Mesendoderm (in vitro differentiated cells): ENCODE results near the gene DHX35.

Experiments used
- DNase-seq: peaks from one replicate; pipeline ENCODE4 v3.0.0; 2013
- H2AK5ac ChIP-seq: 2 replicates; pipeline ENCODE4 v1.6.1; 2013; ENCODE audit warnings: low read length, inconsistent platforms
- H2BK120ac ChIP-seq: 2 replicates; pipeline ENCODE4 v1.6.1; 2013; ENCODE audit warnings: low read depth, mild to moderate bottlenecking, low read length, moderate library complexity, mixed read lengths
- H2BK15ac ChIP-seq: replicated peaks from 2 replicates; pipeline ENCODE4 v1.6.1; 2013; ENCODE audit warnings: low read depth, mild to moderate bottlenecking, moderate library complexity
- H2BK5ac ChIP-seq: 2 replicates; pipeline ENCODE4 v1.6.1; 2013; ENCODE audit warnings: low read length, inconsistent platforms
- H3K18ac ChIP-seq: 2 replicates; pipeline ENCODE4 v1.6.1; 2013; ENCODE audit warnings: mild to moderate bottlenecking, low read length, mixed read lengths
- H3K23ac ChIP-seq: one replicate; pipeline ENCODE4 v1.6.1; 2013; ENCODE audit warnings: low read length
- H3K27ac ChIP-seq: 2 replicates; pipeline ENCODE4 v1.5.1; 2013; ENCODE audit warnings: low read depth, mild to moderate bottlenecking, inconsistent platforms, low read length, moderate library complexity
- H3K27me3 ChIP-seq: 2 replicates; pipeline ENCODE4 v1.6.1; 2013; ENCODE audit warnings: low read length, control low read depth, mild to moderate bottlenecking, inconsistent platforms; ENCODE audit not compliant: insufficient read depth, poor library complexity
- H3K36me3 ChIP-seq: 2 replicates; pipeline ENCODE4 v1.6.1; 2013; ENCODE audit warnings: low read length, inconsistent platforms; ENCODE audit not compliant: control insufficient read depth, insufficient read depth
- H3K4ac ChIP-seq: one replicate; pipeline ENCODE4 v1.6.1; 2013; ENCODE audit warnings: low read depth, mild to moderate bottlenecking, low read length, moderate library complexity
- H3K4me1 ChIP-seq: 2 replicates; pipeline ENCODE4 v1.6.1; 2013; ENCODE audit warnings: low read depth, low read length, inconsistent platforms; ENCODE audit not compliant: control insufficient read depth
- H3K4me2 ChIP-seq: 2 replicates; pipeline ENCODE4 v1.6.1; 2013; ENCODE audit warnings: low read length
- H3K4me3 ChIP-seq: 2 replicates; pipeline ENCODE4 v1.5.1; 2013; ENCODE audit warnings: mild to moderate bottlenecking, low read length
- H3K56ac ChIP-seq: one replicate; pipeline ENCODE4 v1.6.1; 2013; ENCODE audit warnings: low read length
- H3K79me1 ChIP-seq: 2 replicates; pipeline ENCODE4 v1.6.1; 2013; ENCODE audit warnings: low read length, inconsistent platforms
- H3K79me2 ChIP-seq: 2 replicates; pipeline ENCODE4 v1.6.1; 2013; ENCODE audit warnings: mild to moderate bottlenecking, low read length; ENCODE audit not compliant: control insufficient read depth, insufficient read depth
- H3K9ac ChIP-seq: 2 replicates; pipeline ENCODE4 v1.6.1; 2013; ENCODE audit warnings: low read length, inconsistent platforms
- H4K5ac ChIP-seq: one replicate; pipeline ENCODE4 v1.6.1; 2013; ENCODE audit warnings: low read length
- H4K8ac ChIP-seq: one replicate; pipeline ENCODE4 v1.6.1; 2013; ENCODE audit warnings: low read depth, mild to moderate bottlenecking, control low read depth, low read length, moderate library complexity
- WGBS: extraction: QIAGEN DNeasy Blood & Tissue Kit; methylation state at CpG from one replicate; pipeline ENCODE4 v1.1.7; 2013; ENCODE audit warnings: low lambda C conversion rate, missing lambda C conversion rate; ENCODE audit not compliant: insufficient coverage; ENCODE audit errors: extremely low coverage; 5-methylcytosine and 5-hydroxymethylcytosine counted together

The DHX35 gene

GRCh38 chr20:38927902-38928578, 34.1 kb upstream of the DHX35 start:
- peak overlapping the region; percentile 28 for H3K4me2 ChIP-seq
- H3K79me2 ChIP-seq = peaks cover 62% of the 10 kb centered on the region
- H4K5ac ChIP-seq = no peak overlapping the region
- no peak overlapping the region for H2AK5ac ChIP-seq
- no peak overlapping the region for H2BK15ac ChIP-seq
- H3K27me3 ChIP-seq = no peaks in the 10 kb centered on the region
- peaks cover 24% of the 10 kb centered on the region for H3K79me1 ChIP-seq
- peak overlapping the region; percentile 49 for H3K56ac ChIP-seq
- no peak overlapping the region for H3K18ac ChIP-seq
- peak overlapping the region; percentile 60 for H3K9ac ChIP-seq
- H3K27ac ChIP-seq = no peak overlapping the region
- H3K4me3 ChIP-seq = peak overlapping the region; percentile 17
- no peak for DNase-seq
- peaks cover 3% of the 10 kb centered on the region for H3K36me3 ChIP-seq
- H4K8ac ChIP-seq = no peak overlapping the region
- H2BK5ac ChIP-seq = no peak overlapping the region
- H3K4me1 ChIP-seq = peaks cover 8% of the 10 kb centered on the region
- no CpG with 5 or more reads among the region's 5 CpGs for WGBS
- no peak overlapping the region for H3K23ac ChIP-seq
- H3K4ac ChIP-seq = no peak overlapping the region
- H2BK120ac ChIP-seq = no peak overlapping the region

- Histone ChIP-seq H2AK5ac (no peak overlapping the region), H3K4me1 (peaks cover 8% of the 10 kb centered on the region), H3K36me3 (peaks cover 3% of the 10 kb centered on the region), H3K56ac (no peak overlapping the region), H3K79me2 (peaks cover 73% of the 10 kb centered on the region), H3K4me3 (no peak overlapping the region), H3K23ac (no peak overlapping the region), H3K4ac (no peak overlapping the region), H2BK120ac (no peak overlapping the region), H2BK5ac (no peak overlapping the region), H3K9ac (no peak overlapping the region), H3K79me1 (peaks cover 24% of the 10 kb centered on the region), H3K18ac (no peak overlapping the region), H4K8ac (no peak overlapping the region), H4K5ac (no peak overlapping the region), H3K4me2 (no peak overlapping the region), H3K27ac (no peak overlapping the region), H3K27me3 (no peaks in the 10 kb centered on the region), H2BK15ac (no peak overlapping the region)
- DNase-seq = no peak
- WGBS = no CpG with 5 or more reads among the region's 1 CpG
These were observed 31.9 kb upstream of the DHX35 start for GRCh38 chr20:38930242-38930569.

- Histone ChIP-seq H2BK15ac (no peak overlapping the region), H3K36me3 (peaks cover 3% of the 10 kb centered on the region), H3K79me2 (peaks cover 85% of the 10 kb centered on the region), H3K4me3 (no peak overlapping the region), H3K4me1 (peaks cover 8% of the 10 kb centered on the region), H2AK5ac (no peak overlapping the region), H3K4me2 (no peak overlapping the region), H3K9ac (no peak overlapping the region), H3K27ac (no peak overlapping the region), H3K27me3 (no peaks in the 10 kb centered on the region), H2BK120ac (no peak overlapping the region), H3K18ac (no peak overlapping the region), H3K56ac (no peak overlapping the region), H3K79me1 (peaks cover 30% of the 10 kb centered on the region), H4K8ac (no peak overlapping the region), H3K23ac (no peak overlapping the region), H3K4ac (no peak overlapping the region), H4K5ac (no peak overlapping the region), H2BK5ac (no peak overlapping the region)
- no peak for DNase-seq
- no CpG with 5 or more reads among the region's 4 CpGs for WGBS
These were observed 30.2 kb upstream of the DHX35 start for GRCh38 chr20:38931984-38932383.

- Histone ChIP-seq H3K27ac (no peak overlapping the region), H3K4me2 (no peak overlapping the region), H3K79me2 (peaks cover 86% of the 10 kb centered on the region), H2BK120ac (no peak overlapping the region), H3K27me3 (no peaks in the 10 kb centered on the region), H3K9ac (no peak overlapping the region), H3K4ac (no peak overlapping the region), H2BK15ac (no peak overlapping the region), H3K4me1 (peaks cover 8% of the 10 kb centered on the region), H2BK5ac (no peak overlapping the region), H3K56ac (no peak overlapping the region), H3K36me3 (peaks cover 3% of the 10 kb centered on the region), H3K23ac (no peak overlapping the region), H4K8ac (no peak overlapping the region), H3K4me3 (no peak overlapping the region), H2AK5ac (no peak overlapping the region), H4K5ac (no peak overlapping the region), H3K18ac (no peak overlapping the region), H3K79me1 (peaks cover 34% of the 10 kb centered on the region)
- WGBS = no CpG with 5 or more reads among the region's 9 CpGs
- peak; percentile 24 for DNase-seq
These were observed 29.6 kb upstream of the DHX35 start for GRCh38 chr20:38932457-38933120.

GRCh38 chr20:38934530-38934929, 27.6 kb upstream of the DHX35 start:
- Histone ChIP-seq H3K36me3 (peaks cover 3% of the 10 kb centered on the region), H3K23ac (no peak overlapping the region), H3K18ac (no peak overlapping the region), H3K9ac (no peak overlapping the region), H3K56ac (no peak overlapping the region), H3K4ac (no peak overlapping the region), H2BK120ac (no peak overlapping the region), H3K4me1 (no peaks in the 10 kb centered on the region), H2BK15ac (no peak overlapping the region), H3K4me3 (no peak overlapping the region), H3K27me3 (no peaks in the 10 kb centered on the region), H3K4me2 (no peak overlapping the region), H2BK5ac (no peak overlapping the region), H3K79me2 (peaks cover 83% of the 10 kb centered on the region), H3K27ac (no peak overlapping the region), H4K8ac (no peak overlapping the region), H2AK5ac (no peak overlapping the region), H4K5ac (no peak overlapping the region), H3K79me1 (peaks cover 32% of the 10 kb centered on the region)
- no CpG with 5 or more reads among the region's 5 CpGs for WGBS
- no peak for DNase-seq
